Panc1 (cell line): ENCODE measurements around the gene ACTBL2.

Source experiments
- POLR2AphosphoS5 ChIP-seq: IDR thresholded peaks from 2 replicates; pipeline ENCODE4 v1.6.1; 2012; ENCODE audit warnings: mild to moderate bottlenecking, low read depth, low read length, moderate library complexity
- TCF7L2 ChIP-seq: IDR thresholded peaks from 2 replicates; pipeline ENCODE4 v1.6.1; 2011; ENCODE audit warnings: mild to moderate bottlenecking, low read depth, low read length, inconsistent platforms
- TF ChIP-seq, protein P1 (sequence below): fragments of 450-650 bp; IDR thresholded peaks from 2 replicates; pipeline ENCODE4 v1.5.1; 2017; ENCODE audit warnings: mild to moderate bottlenecking

DNA sequence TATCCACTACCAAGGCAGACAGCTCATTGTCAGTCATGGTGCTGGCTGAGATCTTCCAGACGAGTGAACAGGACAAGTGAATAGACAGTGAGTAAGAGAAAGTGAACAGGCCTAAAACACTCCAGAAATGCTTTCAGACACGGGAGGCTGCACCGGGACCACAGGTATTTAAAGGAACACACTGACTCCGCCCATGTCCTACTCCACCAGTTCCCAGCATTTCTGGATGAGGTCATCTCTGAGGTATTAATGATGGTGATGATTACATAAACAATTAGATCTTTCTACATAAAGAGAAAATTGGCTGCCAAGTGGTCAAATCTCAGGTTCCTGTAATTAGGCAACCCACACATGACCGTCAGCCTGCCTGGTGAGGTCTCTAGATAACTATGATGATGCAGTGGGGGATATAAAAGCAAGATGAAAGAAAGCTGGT, at the start of gene ACTBL2:
- TF ChIP-seq, protein P1, sequence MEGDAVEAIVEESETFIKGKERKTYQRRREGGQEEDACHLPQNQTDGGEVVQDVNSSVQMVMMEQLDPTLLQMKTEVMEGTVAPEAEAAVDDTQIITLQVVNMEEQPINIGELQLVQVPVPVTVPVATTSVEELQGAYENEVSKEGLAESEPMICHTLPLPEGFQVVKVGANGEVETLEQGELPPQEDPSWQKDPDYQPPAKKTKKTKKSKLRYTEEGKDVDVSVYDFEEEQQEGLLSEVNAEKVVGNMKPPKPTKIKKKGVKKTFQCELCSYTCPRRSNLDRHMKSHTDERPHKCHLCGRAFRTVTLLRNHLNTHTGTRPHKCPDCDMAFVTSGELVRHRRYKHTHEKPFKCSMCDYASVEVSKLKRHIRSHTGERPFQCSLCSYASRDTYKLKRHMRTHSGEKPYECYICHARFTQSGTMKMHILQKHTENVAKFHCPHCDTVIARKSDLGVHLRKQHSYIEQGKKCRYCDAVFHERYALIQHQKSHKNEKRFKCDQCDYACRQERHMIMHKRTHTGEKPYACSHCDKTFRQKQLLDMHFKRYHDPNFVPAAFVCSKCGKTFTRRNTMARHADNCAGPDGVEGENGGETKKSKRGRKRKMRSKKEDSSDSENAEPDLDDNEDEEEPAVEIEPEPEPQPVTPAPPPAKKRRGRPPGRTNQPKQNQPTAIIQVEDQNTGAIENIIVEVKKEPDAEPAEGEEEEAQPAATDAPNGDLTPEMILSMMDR: no peak
- TF ChIP-seq TCF7L2: no peak
- no peak for TF ChIP-seq POLR2AphosphoS5
